H1 (cell line): ENCODE data around the gene IRF3. TPM values are rescaled to one million over a fixed set of nuclear protein-coding genes. Genes with fewer than 3 reads are reported as not detected.

Source experiments
- CTCF ChIA-PET: fragments of 300-600 bp; sonication (Branson Sonifier 250); formaldehyde crosslinking; loops from one replicate; lab custom pipeline; 2021; ENCODE audit not compliant: partially characterized antibody; lab: Charles Lee
- POLR2A ChIA-PET: fragments of 300-600 bp; sonication (Branson Sonifier 250); formaldehyde crosslinking; loops from one replicate; lab custom pipeline; 2021; ENCODE audit warnings: inconsistent platforms; ENCODE audit not compliant: partially characterized antibody; lab: Charles Lee
- DNase-seq, 2 experiments: peaks; one replicate each; pipeline versions ENCODE4 v3.0.0 to v3.0.0-alpha.2; 2010 to 2022; ENCODE audit warnings: low spot score in 2 of 2, low read depth in 1 of 2, mixed read lengths in 1 of 2
- FAIRE-seq: peaks from 2 replicates; lab custom pipeline; 2011; peaks lifted over from hg19 to GRCh38; lab: Jason Lieb, UNC
- H2AFZ ChIP-seq: 2 replicates; pipeline ENCODE4 v1.8.1; 2012; ENCODE audit warnings: low read length, inconsistent platforms
- H2AK5ac ChIP-seq: 2 replicates; pipeline ENCODE4 v1.6.1; 2013; ENCODE audit warnings: low read depth, low read length
- H2BK120ac ChIP-seq: replicated peaks from 2 replicates; pipeline ENCODE3; 2013; ENCODE audit warnings: low read depth, low read length, inconsistent platforms
- H2BK12ac ChIP-seq: 2 replicates; pipeline ENCODE4 v1.6.1; 2013; ENCODE audit warnings: low read depth, low read length
- H2BK15ac ChIP-seq: 2 replicates; pipeline ENCODE4 v1.6.1; 2013; ENCODE audit warnings: low read length
- H2BK20ac ChIP-seq: 2 replicates; pipeline ENCODE4 v1.6.1; 2013; ENCODE audit warnings: low read length
- H2BK5ac ChIP-seq: 2 replicates; pipeline ENCODE4 v1.6.1; 2013; ENCODE audit warnings: low read depth, low read length
- H3K14ac ChIP-seq: 2 replicates; pipeline ENCODE4 v1.6.1; 2013; ENCODE audit warnings: inconsistent platforms; ENCODE audit not compliant: insufficient read length
- H3K18ac ChIP-seq: 2 replicates; pipeline ENCODE4 v1.6.1; 2013; ENCODE audit warnings: low read length; ENCODE audit errors: extremely low read depth
- H3K23ac ChIP-seq: 2 replicates; pipeline ENCODE4 v1.6.1; 2013; ENCODE audit warnings: inconsistent platforms; ENCODE audit not compliant: insufficient read length
- H3K23me2 ChIP-seq: 2 replicates; pipeline ENCODE4 v1.6.1; 2013; ENCODE audit warnings: low read depth, low read length
- H3K27ac ChIP-seq: 2 replicates; pipeline ENCODE4 v1.6.1; 2011; ENCODE audit warnings: low read depth, low read length, inconsistent platforms
- H3K27me3 ChIP-seq, 4 experiments: replicated peaks in 1 of 4; 1 replicate in 1 of 4; 2 replicates in 3 of 4; pipeline versions ENCODE4 v1.6.1 to v1.8.1; 2011 to 2013; ENCODE audit warnings: low read length in 3 of 4, mild to moderate bottlenecking in 3 of 4, inconsistent platforms in 2 of 4, mixed read lengths in 2 of 4, moderate library complexity in 1 of 4; ENCODE audit not compliant: control insufficient read depth in 3 of 4, insufficient read depth in 3 of 4; ENCODE audit errors: extremely low read depth in 1 of 4
- H3K36me3 ChIP-seq, 4 experiments: 2 replicates each; pipeline versions ENCODE4 v1.6.1 to v1.8.1; 2011 to 2013; ENCODE audit warnings: mild to moderate bottlenecking in 4 of 4, low read length in 3 of 4, moderate library complexity in 2 of 4, control low read depth in 1 of 4, inconsistent platforms in 1 of 4; ENCODE audit not compliant: insufficient read depth in 4 of 4, control insufficient read depth in 2 of 4
- H3K4ac ChIP-seq: replicated peaks from 2 replicates; pipeline ENCODE3; 2013; ENCODE audit warnings: low read length, low read depth, mixed read lengths, inconsistent platforms; ENCODE audit not compliant: insufficient read length
- H3K4me1 ChIP-seq, 4 experiments: replicated peaks in 1 of 4; 1 replicate in 1 of 4; 2 replicates in 3 of 4; pipeline versions ENCODE4 v1.6.1 to v1.8.1; 2011 to 2013; ENCODE audit warnings: low read length in 3 of 4, inconsistent platforms in 2 of 4, mixed read lengths in 1 of 4; ENCODE audit not compliant: insufficient read depth in 4 of 4, control insufficient read depth in 3 of 4
- H3K4me2 ChIP-seq, 2 experiments: 2 replicates each; pipeline versions ENCODE4 v1.6.1 to v1.8.1; 2011 to 2013; ENCODE audit warnings: low read depth in 2 of 2, low read length in 2 of 2, control low read depth in 1 of 2, inconsistent platforms in 1 of 2, mild to moderate bottlenecking in 1 of 2; ENCODE audit not compliant: insufficient read depth in 1 of 2
- H3K4me3 ChIP-seq, 4 experiments: fragments of 200-600, 300-600 bp in 1 of 4; sonication (generic), shearing (Covaris generic), sonication (Bioruptor Twin) in 1 of 4; 2 replicates each; pipeline versions ENCODE4 v1.5.1 to v1.8.1; 2011 to 2016; ENCODE audit warnings: low read length in 4 of 4, low read depth in 3 of 4, control low read depth in 2 of 4, inconsistent platforms in 2 of 4, mild to moderate bottlenecking in 2 of 4, mixed read lengths in 1 of 4, moderate library complexity in 1 of 4; ENCODE audit not compliant: insufficient read depth in 2 of 4; ENCODE audit errors: extremely low read depth in 1 of 4
- H3K56ac ChIP-seq: replicated peaks from 2 replicates; pipeline ENCODE3; 2013; ENCODE audit warnings: low read depth, mild to moderate bottlenecking, mixed read lengths, low read length, inconsistent platforms; ENCODE audit not compliant: insufficient read length
- H3K79me1 ChIP-seq: 2 replicates; pipeline ENCODE4 v1.6.1; 2013; ENCODE audit warnings: low read depth, low read length, control low read depth
- H3K79me2 ChIP-seq, 2 experiments: 2 replicates each; pipeline versions ENCODE4 v1.6.1 to v1.8.1; 2012 to 2013; ENCODE audit warnings: low read length in 2 of 2, mild to moderate bottlenecking in 2 of 2, inconsistent platforms in 1 of 2; ENCODE audit not compliant: insufficient read depth in 2 of 2, control insufficient read depth in 1 of 2
- H3K9ac ChIP-seq, 4 experiments: replicated peaks in 1 of 4; 1 replicate in 1 of 4; 2 replicates in 3 of 4; pipeline versions ENCODE4 v1.6.1 to v1.8.1; 2011 to 2013; ENCODE audit warnings: low read depth in 3 of 4, low read length in 3 of 4, control low read depth in 2 of 4, mild to moderate bottlenecking in 2 of 4, moderate library complexity in 2 of 4, inconsistent platforms in 1 of 4; ENCODE audit errors: extremely low read depth in 1 of 4
- H3K9me3 ChIP-seq, 2 experiments: 2 replicates each; pipeline versions ENCODE4 v1.6.1 to v1.8.1; 2012 to 2013; ENCODE audit warnings: mild to moderate bottlenecking in 2 of 2, moderate library complexity in 2 of 2, control low read depth in 1 of 2, inconsistent platforms in 1 of 2, low read depth in 1 of 2, low read length in 1 of 2, mixed read lengths in 1 of 2; ENCODE audit not compliant: insufficient read depth in 2 of 2
- H4K20me1 ChIP-seq, 2 experiments: replicated peaks in 1 of 2; 2 replicates each; pipeline versions ENCODE3 to v1.8.1; 2011 to 2013; ENCODE audit warnings: inconsistent platforms in 2 of 2, low read length in 2 of 2, mild to moderate bottlenecking in 1 of 2; ENCODE audit not compliant: insufficient read depth in 2 of 2, control insufficient read depth in 1 of 2
- H4K5ac ChIP-seq: 2 replicates; pipeline ENCODE4 v1.6.1; 2013; ENCODE audit warnings: low read length, low read depth, mixed read lengths, inconsistent platforms; ENCODE audit not compliant: insufficient read length
- H4K8ac ChIP-seq: 2 replicates; pipeline ENCODE4 v1.8.0; 2013; ENCODE audit warnings: mild to moderate bottlenecking, moderate library complexity, low read length, inconsistent platforms; ENCODE audit not compliant: insufficient read depth; ENCODE audit errors: extremely low read depth
- H4K91ac ChIP-seq: replicated peaks from 2 replicates; pipeline ENCODE3; 2013; ENCODE audit warnings: low read length, mixed read lengths, inconsistent platforms; ENCODE audit not compliant: insufficient read length
- ATF2 ChIP-seq: IDR thresholded peaks from 2 replicates; pipeline ENCODE4 v1.6.1; 2012; ENCODE audit warnings: low read length, inconsistent platforms
- POLR2AphosphoS5 ChIP-seq: IDR thresholded peaks from 2 replicates; pipeline ENCODE4 v1.6.1; 2011; ENCODE audit warnings: low read depth, low read length
- RNF2 ChIP-seq: fragments of 200-900, 300-1000 bp; sonication (generic); IDR thresholded peaks from 2 replicates; pipeline ENCODE4 v1.7.1; 2016; ENCODE audit warnings: borderline replicate concordance, low read depth, mild to moderate bottlenecking, antibody characterized with exemption, low read length; ENCODE audit not compliant: poor library complexity, severe bottlenecking; ENCODE audit errors: missing control alignments
- WGBS, 2 experiments: shearing (Covaris generic) in 1 of 2; methylation state at CpG; one replicate each; pipeline versions ENCODE4 v1.1.6 to v1.1.7; 2013 to 2015; ENCODE audit warnings: low lambda C conversion rate in 2 of 2, mixed read lengths in 2 of 2, inconsistent platforms in 1 of 2, low coverage in 1 of 2, missing lambda C conversion rate in 1 of 2; ENCODE audit not compliant: insufficient replicate concordance in 2 of 2, insufficient coverage in 1 of 2, insufficient read length in 1 of 2; ENCODE audit errors: extremely low coverage in 1 of 2, missing lambda C conversion rate in 1 of 2; 5-methylcytosine and 5-hydroxymethylcytosine counted together
- polyA plus RNA-seq, 7 experiments: library from polyadenylated mRNA; depleted of rRNA in 3 of 7; stranded (reverse) in 5 of 7; unstranded in 2 of 7; fragments of >200 nt in 5 of 7; fragments of 200-250 nt in 2 of 7; gene quantifications; 1 replicate in 5 of 7; 2 replicates in 1 of 7; 4 replicates in 1 of 7; pipeline versions ENCODE4 v1.2.1 to v1.2.3, GENCODE V29; 2011 to 2013; ENCODE audit warnings: missing spikeins in 2 of 7, mixed read lengths in 2 of 7
- total RNA-seq: library from RNA; stranded (reverse); fragmentation: NEBNext Ultra II Directional; extraction: Animal tissue kit (Norgen Biotek cat#: 25700); gene quantifications from 2 replicates; pipeline ENCODE4 v1.2.1, GENCODE V29; 2021

The IRF3 gene
- total and polyA plus RNA-seq, 2 of the 8 experiments (the other 6 are each of a cell fraction or from before 2014, with no cell fraction given), result 103 to 114 TPM

GRCh38 chr19:49631610-49632192, 34.0 kb downstream of the IRF3 start:
- H3K4me1 ChIP-seq, result peaks cover 0 to 17% (median 3%) of the 10 kb centered on the region in 4 experiments; a peak in 4 of 7 replicates
- H3K23me2 ChIP-seq, result no peaks in the 10 kb centered on the region
- H3K79me1 ChIP-seq, result no peaks in the 10 kb centered on the region
- no peak overlapping the region for H2BK120ac ChIP-seq
- POLR2A ChIA-PET, result interaction anchor here (0.8 to 50.7 kb wide), 9 partner anchors 8 to 135 kb away, joined by 3 to 840 read pairs (median 4); partner anchors contain the start of genes NOSIP, PRMT1, PRR12 and PRRG2
- H2BK5ac ChIP-seq, result no peak overlapping the region
- no peak overlapping the region for H2BK12ac ChIP-seq
- no peak overlapping the region for H3K27ac ChIP-seq
- no peak overlapping the region for H2AK5ac ChIP-seq
- H3K4me2 ChIP-seq, result no peak overlapping the region
- no peak overlapping the region for H3K18ac ChIP-seq
- H4K91ac ChIP-seq, result no peak overlapping the region
- no peak overlapping the region for H3K23ac ChIP-seq
- no peak overlapping the region for H3K56ac ChIP-seq
- H4K5ac ChIP-seq, result no peak overlapping the region
- DNase-seq, result no peak
- H3K4me3 ChIP-seq, result no peak overlapping the region
- H3K4ac ChIP-seq, result no peak overlapping the region
- no peaks in the 10 kb centered on the region for H3K9me3 ChIP-seq
- H2BK20ac ChIP-seq, result no peak overlapping the region
- H3K27me3 ChIP-seq, result no peaks in the 10 kb centered on the region
- H2BK15ac ChIP-seq, result no peak overlapping the region
- no peak overlapping the region for H4K8ac ChIP-seq
- no peaks in the 10 kb centered on the region for H3K79me2 ChIP-seq
- TF ChIP-seq POLR2AphosphoS5 (0 out of 2 replicates have a peak, but pooled peaks have one; percentile 38), ATF2 (no peak), RNF2 (no peak)
- TF ChIP-seq, all 59 proteins: peak for 1
- CTCF ChIA-PET, result interaction anchor here (0.6 to 1.2 kb wide), 6 partner anchors 8 to 286 kb away, joined by 3 to 4 read pairs (median 3); partner anchors contain the start of gene RRAS
- Histone ChIP-seq H3K9ac (no peak overlapping the region), H2AFZ (no peak overlapping the region), H4K20me1 (peaks cover 0 to 2% of the 10 kb centered on the region in 2 experiments), H3K14ac (no peak overlapping the region), H3K36me3 (peaks cover 0 to 12% (median under 1%) of the 10 kb centered on the region in 4 experiments; a peak in 5 of 8 replicates)
- no peak for FAIRE-seq
- WGBS, 2 experiments, result 85% methylated on average over 19 of the region's 19 CpGs; no CpG with 5 or more reads in 1 of the 2 experiments
